GM19025 (cell line): ENCODE results near the gene FCGR3B.
"Not testable (repeated sequence)": the region's sequence is repeated elsewhere in the genome, so short reads cannot be mapped to it uniquely, and the experiment has no call there.

ENCODE experiments used
- ATAC-seq: cut with Tn5 transposase; IDR thresholded peaks from one replicate; pipeline ENCODE4 v1.9.1; 2021; ENCODE audit warnings: mild to moderate bottlenecking, low read depth, moderate library complexity; ENCODE audit not compliant: unreplicated experiment

FCGR3B gene

GRCh38 chr1:161642697-161643096 lies 11.7 kb upstream of the FCGR3B start:
- not testable (repeated sequence) for ATAC-seq

GRCh38 chr1:161639203-161639602 lies 8.2 kb upstream of the FCGR3B start:
- ATAC-seq, result not testable (repeated sequence)

DNA sequence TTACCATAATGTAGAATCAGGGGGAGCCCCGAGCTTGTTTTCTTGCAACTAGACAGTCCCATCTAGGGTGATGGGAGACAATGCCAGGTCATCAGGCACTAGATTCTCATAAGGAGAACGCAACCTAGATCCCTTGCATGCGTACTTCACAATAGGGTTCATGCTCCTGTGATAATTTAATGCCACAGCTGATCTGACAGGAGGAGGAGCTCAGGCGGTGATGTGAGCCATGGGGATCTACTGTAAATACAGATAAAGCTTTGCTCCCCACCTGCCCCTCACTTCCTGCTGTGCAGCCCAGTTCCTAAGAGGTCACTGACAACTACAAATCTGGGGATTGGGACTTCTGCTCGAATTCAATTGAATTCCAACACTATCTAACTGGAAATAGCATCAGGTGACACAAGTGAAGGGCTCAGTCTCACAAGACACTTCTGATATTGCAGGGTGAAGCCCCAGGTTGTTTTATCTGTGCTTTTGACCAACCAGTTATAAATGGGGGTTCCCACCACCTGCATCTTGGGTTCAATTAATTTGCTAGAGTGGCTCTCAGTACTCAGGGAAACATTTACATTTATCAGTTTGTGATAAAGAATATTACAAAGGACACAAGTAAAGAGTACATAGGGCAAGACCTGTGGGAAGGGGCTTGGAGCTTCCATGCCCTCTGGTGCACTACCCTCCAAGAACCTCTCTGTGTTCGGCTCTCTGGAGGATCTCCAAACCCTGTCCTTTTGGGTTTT lies 7.4 kb upstream of the FCGR3B start:
- ATAC-seq, result not testable (repeated sequence)

GRCh38 chr1:161636976-161637375 lies 6.0 kb upstream of the FCGR3B start:
- not testable (repeated sequence) for ATAC-seq

DNA sequence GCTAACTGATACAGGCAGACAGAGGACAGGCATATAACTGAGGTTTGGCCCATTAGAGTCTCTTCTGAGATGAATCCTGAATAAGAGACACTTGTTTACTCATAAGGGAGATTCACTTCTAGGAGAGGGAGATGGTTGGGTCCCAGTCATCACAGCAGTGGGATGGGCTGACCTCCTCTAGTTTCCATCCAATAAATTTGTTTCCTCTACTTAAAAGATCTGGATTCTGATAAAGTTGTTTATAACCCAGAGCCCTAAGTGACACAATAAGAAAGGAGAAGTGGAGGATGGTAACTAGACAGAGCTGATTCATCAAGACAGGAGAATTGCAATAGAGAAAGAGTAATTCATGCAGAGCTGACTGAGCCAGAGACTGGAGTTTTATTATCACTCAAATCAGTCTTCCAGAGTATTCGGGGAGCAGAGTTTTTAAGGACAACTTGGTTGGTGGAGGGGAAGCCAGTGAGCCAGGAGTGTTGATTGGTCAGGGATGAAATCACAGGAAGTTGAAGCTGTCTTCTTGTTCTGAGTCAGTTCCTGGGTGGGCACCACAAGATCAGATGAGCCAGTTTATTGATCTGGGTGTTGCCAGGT lies 5.3 kb upstream of the FCGR3B start:
- ATAC-seq, result not testable (repeated sequence)

GRCh38 chr1:161634993-161635392 lies 4.0 kb upstream of the FCGR3B start:
- ATAC-seq, result not testable (repeated sequence)

DNA sequence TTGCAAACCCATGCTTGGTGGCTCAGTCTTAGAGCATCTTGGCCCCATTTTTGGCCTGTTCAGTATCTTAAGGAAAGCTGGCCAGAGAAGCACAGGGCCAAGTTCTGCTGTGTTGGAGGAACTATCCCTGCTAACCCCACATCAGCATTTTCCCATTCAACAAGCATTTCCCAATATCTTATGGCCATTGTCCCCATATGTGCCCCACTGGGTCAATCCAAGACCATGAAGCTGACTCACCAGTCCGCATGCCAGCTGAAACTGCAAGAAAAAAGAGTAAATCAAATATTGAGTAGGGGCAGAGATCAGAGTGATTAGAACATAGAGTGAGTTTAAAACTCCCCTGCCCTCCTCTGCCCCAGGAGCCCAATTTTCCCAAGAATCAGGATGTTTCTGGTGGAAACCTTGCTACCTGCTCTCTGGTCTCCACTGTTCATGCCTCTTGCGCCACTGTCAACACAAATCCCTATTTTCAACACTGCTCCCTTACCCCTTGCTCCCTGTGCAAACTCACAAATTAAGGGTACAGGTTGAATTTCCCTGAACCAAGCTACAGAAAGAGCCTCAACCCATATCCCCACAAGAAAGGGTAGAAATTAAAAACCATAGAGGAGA lies 741 bp downstream of the FCGR3B start:
- not testable (repeated sequence) for ATAC-seq

GRCh38 chr1:161626445-161627146 lies 4.4 kb downstream of the FCGR3B start:
- ATAC-seq, result not testable (repeated sequence)

DNA sequence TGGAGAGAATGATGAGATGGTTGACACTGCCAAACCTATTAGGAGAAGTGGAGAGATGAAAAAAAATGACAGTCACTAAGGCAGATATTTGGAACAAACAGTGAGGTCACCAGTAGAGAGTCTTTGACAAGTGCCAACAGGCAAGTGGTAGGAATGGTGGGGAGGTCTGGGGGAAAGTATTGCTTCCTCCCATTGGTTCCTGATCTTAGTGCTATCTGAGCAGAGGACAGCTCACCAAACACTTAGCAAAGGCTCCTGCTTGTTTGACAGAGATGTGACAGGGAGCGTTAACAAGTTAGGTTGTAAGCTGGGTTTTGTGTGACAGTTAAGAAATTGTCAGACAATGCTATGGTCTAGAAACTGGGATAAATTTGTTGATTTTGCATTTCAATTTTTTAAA lies 6.4 kb downstream of the FCGR3B start:
- not testable (repeated sequence) for ATAC-seq

DNA sequence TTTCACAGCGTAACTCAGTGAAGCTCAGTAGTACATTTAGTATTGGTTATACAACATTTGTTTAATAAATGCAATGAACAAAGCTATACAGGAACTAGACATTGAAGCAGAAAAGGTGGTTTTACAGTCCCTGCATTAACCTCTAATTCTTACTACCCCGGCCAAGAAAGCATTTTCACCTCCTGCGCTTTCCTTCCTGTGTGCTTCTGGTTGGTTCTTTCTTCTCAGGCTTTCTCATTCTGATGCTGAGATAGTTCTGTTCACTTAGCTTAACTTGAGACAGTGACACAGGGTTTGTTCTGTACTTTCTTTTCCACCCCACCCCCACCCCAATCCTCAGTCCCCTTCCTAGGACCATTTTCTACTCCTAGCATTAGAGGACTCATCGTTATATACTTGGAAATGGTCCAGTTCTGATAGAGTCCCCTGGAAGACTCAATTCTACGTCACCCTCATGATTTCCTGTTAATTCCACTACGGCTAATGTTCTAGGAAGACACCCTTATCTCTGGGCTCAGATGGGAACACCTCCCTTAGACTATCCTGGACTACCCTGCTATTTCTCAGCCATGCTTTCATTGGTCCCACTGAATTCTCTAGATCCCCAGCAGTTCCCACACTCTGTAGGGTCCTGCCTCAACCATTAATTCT lies 7.5 kb downstream of the FCGR3B start:
- not testable (repeated sequence) for ATAC-seq

DNA sequence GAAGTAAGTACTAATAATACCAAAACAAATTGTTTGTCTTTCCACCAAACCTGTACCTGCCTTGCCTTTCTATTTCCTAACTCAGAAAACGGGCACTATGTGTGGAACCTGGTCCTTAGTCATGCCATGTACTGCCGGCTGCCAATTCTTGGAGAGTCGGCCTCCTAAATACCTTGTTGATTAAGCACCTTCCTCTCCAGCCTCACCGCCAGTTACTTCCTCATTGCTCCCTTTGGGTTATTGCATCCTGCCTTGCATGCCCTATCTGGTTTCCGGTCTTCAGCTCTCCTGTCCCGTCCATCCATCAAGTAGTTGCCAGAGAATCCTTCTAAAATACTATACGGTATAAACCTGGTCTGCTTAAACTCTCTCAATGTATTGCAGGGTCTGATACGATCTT lies 8.9 kb downstream of the FCGR3B start:
- ATAC-seq, result not testable (repeated sequence)

GRCh38 chr1:161621181-161622000 lies 9.6 kb downstream of the FCGR3B start:
- ATAC-seq, result not testable (repeated sequence)

- ATAC-seq, result not testable (repeated sequence)
Observed at GRCh38 chr1:161620399-161620798, 10.6 kb downstream of the FCGR3B start.

DNA sequence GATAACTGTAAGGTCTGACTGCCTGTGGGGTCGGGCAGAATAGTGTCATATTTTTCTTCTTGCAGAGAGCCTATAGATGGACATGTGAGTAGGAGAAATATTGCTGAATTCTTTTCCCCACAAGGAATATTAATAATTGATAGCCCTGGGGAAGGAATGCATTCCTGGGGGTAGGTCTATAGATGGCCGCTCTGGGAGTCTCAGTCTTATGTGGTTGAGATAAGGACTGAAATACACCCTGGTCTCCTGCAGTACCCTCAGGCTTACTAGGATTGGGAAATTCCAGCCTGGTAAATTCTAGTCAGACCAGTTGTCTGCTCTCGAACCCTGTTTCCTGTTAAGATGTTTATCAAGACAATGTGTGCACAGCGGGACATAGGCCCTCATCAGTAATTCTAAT lies 12.5 kb downstream of the FCGR3B start:
- not testable (repeated sequence) for ATAC-seq

GRCh38 chr1:161616417-161616816 lies 14.6 kb downstream of the FCGR3B start:
- ATAC-seq, result not testable (repeated sequence)

- not testable (repeated sequence) for ATAC-seq
Observed at GRCh38 chr1:161613142-161613514, 17.8 kb downstream of the FCGR3B start.

GRCh38 chr1:161612322-161613141 lies 18.4 kb downstream of the FCGR3B start:
- peak; percentile 91 for ATAC-seq

DNA sequence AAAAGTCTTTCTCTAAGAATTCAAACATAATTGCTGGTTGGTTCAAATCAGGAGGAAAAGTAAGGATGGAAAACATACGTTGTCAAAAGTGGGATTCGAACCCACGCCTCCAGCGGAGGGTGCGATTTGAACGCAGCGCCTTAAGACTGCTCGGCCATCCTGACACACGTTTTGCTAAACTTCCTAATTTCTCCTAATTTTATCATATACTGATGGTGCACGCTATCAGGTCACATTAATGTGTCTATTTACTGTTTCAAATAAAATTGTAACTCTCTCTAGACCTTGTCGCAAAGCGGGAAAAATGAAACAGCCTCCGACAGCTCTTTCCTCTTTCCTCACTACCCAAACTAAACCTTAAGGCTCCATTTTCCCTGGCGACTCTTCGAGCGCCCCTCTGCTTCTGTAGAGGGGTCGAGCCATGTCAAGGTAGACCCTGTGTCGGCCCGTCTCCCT lies 19.1 kb downstream of the FCGR3B start:
- ATAC-seq, result not testable (repeated sequence)

GRCh38 chr1:161610198-161610597 lies 20.8 kb downstream of the FCGR3B start:
- not testable (repeated sequence) for ATAC-seq
